Dendritic cell treated with granulocyte-macrophage colony-stimulating factor and Interleukin-4, amounts not matched to agents 40 ng/mL and 50 ng/mL, for 4 days (primary cell): ENCODE measurements around the gene PJA1.

Experiments
- H3K27ac Mint-ChIP-seq: one replicate; pipeline ENCODE4 v1.8.0; 2022; ENCODE audit warnings: mild to moderate bottlenecking, mixed read lengths
- H3K27me3 Mint-ChIP-seq: one replicate; pipeline ENCODE4 v1.8.0; 2022; ENCODE audit warnings: mild to moderate bottlenecking, mixed read lengths
- H3K36me3 Mint-ChIP-seq: one replicate; pipeline ENCODE4 v1.8.0; 2022; ENCODE audit warnings: low read depth, mixed read lengths
- H3K4me1 Mint-ChIP-seq: one replicate; pipeline ENCODE4 v1.8.0; 2022; ENCODE audit warnings: low read depth, mixed read lengths
- H3K4me3 Mint-ChIP-seq: one replicate; pipeline ENCODE4 v1.8.0; 2022; ENCODE audit warnings: mild to moderate bottlenecking, moderate library complexity, mixed read lengths
- H3K9me3 Mint-ChIP-seq: one replicate; pipeline ENCODE4 v1.8.0; 2022; ENCODE audit warnings: mixed read lengths
- intact Hi-C: fragments of 100-400 bp; cut with micrococcal nuclease; formaldehyde crosslinking; loops from one replicate; pipeline ENCODE4 v1.15.0; 2022

The PJA1 gene

DNA sequence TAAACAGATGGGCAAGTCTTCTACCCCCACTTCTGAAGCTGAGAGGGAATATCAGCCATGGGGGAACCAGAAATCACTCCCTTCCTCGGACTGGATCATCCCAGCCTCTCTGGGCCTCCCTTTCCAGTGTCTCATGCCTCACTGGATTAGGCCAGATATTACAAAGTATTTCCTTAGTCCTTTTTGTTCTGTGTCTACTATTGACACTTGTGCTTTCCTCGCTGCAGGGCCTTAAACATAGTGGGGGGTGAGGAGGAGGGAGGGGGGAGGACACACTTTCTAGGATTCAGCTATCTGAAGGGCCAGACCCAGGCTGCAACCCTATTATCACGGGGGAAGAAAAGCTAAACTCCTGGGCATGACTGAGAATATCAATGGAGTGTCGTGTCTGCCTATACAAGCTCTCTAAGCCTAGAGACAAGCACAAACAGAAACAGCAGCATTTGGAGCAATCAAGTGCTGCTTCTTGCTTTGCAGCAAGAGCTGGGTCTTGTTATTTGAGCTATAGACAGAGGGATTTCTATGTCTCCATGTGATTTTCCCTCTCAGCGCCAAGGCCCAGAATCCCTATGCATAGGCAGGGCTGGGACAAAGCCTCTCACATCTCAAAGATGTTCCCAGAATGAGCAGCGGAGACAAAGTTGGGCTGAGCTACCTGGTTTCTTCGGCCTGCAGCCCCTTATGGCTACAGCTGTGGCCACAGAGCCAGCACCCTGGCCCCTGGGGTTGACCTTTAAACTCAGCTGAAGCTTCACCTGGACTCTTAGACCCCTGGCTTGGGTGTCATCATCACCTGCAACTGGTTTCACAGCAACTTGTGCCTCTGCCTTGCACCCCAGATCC lies 20.2 kb downstream of the PJA1 start:
- Mint-ChIP-seq H3K27ac (no peak overlapping the region), H3K27me3 (peaks cover 11% of the 10 kb centered on the region), H3K4me1 (no peaks in the 10 kb centered on the region), H3K9me3 (no peaks in the 10 kb centered on the region), H3K36me3 (no peaks in the 10 kb centered on the region), H3K4me3 (no peak overlapping the region)
- intact Hi-C loops: no loop called here

DNA sequence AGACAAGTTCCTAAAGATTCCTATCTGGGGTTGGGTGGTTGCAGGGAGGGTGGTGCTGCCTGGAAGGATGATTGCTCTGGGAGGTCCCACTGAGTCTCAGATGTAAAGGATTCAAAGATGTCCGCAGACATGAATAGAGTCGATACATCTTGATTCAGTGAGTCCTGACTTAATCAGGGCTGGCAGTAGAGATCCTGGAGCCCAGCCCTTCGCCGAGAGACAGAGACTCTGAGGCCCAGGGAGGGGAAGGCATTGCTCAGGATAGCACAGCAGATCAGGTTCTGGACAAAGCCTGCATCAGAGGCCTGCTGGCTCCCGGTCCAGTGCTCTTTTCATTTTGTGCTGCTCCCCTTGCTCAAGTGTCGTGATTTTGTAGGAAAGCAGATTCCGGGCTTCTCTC lies 21.7 kb downstream of the PJA1 start:
- no peak overlapping the region for H3K4me3 Mint-ChIP-seq
- H3K9me3 Mint-ChIP-seq: no peaks in the 10 kb centered on the region
- no peaks in the 10 kb centered on the region for H3K4me1 Mint-ChIP-seq
- peaks cover 7% of the 10 kb centered on the region for H3K27me3 Mint-ChIP-seq
- no peak overlapping the region for H3K27ac Mint-ChIP-seq
- intact Hi-C loops: no loop called here
- no peaks in the 10 kb centered on the region for H3K36me3 Mint-ChIP-seq

DNA sequence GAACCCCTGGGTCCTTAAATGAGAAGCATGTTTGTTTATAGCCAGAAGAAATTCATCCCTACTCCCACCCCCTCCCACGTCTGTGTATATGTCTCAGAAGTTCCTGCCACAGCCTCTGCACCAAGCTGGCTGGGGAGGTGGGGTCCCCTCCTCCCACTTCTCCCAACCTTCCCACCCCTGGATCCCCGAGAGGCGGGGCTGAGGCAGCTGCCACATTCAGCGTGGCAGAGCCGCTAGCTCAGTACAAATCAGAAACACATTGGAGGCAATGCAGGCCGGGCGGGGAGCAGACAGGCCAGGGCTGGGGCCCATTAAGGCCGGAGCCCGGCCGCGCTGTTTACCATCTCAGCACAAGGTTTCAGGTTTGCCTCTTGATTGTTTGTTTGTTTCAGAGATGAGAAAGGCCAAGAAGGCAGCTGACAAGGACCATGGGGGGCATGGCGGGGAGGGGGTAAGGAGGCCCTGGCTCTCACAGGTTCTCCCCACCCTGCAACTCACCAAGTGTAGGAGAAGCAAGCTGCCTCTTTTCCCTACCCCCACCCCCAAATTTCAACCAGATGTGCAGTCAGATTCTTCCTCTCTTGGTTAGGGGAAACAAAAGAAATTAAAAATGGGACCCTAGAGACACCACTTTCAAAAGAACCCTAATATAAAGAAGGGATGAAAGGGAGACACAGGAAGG lies 22.3 kb downstream of the PJA1 start:
- no peaks in the 10 kb centered on the region for H3K36me3 Mint-ChIP-seq
- intact Hi-C loops: no loop called here
- H3K9me3 Mint-ChIP-seq: no peaks in the 10 kb centered on the region
- H3K4me3 Mint-ChIP-seq: no peak overlapping the region
- H3K4me1 Mint-ChIP-seq: no peaks in the 10 kb centered on the region
- H3K27ac Mint-ChIP-seq: no peak overlapping the region
- peaks cover 9% of the 10 kb centered on the region for H3K27me3 Mint-ChIP-seq

DNA sequence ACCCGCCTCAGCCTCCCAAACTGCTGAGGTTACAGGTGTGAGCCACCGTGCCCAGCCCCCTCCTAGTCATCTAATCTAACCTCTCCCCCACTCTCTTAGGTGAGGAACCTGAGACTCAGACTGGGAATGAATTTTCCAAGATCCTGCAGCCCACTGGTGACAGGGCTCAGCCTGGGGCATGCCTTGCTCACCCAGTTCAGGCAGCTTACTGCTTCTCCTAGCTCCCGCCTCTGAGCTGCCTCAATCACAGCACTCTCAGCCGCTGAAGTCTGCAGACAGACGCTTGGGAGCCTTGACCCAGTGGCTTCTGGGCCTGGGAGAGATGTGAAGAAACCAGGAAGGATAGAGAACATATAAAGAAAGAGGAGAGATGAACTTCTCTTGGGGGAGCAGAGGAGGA lies 24.4 kb downstream of the PJA1 start:
- intact Hi-C loops: no loop called here
- H3K36me3 Mint-ChIP-seq: no peaks in the 10 kb centered on the region
- no peaks in the 10 kb centered on the region for H3K4me1 Mint-ChIP-seq
- no peak overlapping the region for H3K27ac Mint-ChIP-seq
- no peak overlapping the region for H3K4me3 Mint-ChIP-seq
- no peaks in the 10 kb centered on the region for H3K9me3 Mint-ChIP-seq
- peaks cover 26% of the 10 kb centered on the region for H3K27me3 Mint-ChIP-seq

DNA sequence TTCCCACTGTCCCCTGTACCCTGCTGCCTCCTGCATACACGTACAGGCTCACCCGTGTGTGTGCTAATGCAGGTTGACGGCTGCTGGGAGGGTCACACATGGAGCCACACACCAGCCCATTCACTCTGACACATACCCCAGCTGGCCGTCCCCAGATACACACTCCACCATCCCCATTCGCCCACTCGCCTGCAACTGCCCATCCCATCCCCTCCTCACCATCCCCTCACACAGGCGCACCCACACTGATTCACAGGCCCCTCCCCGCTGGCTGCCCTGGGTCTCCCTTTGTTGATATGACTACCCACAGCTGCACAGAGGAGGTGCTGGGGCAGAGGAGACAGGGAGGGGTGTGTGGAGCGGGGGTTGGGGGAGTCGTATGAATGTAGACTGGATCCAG lies 25.7 kb downstream of the PJA1 start:
- no peak overlapping the region for H3K27ac Mint-ChIP-seq
- peaks cover 6% of the 10 kb centered on the region for H3K4me1 Mint-ChIP-seq

DNA sequence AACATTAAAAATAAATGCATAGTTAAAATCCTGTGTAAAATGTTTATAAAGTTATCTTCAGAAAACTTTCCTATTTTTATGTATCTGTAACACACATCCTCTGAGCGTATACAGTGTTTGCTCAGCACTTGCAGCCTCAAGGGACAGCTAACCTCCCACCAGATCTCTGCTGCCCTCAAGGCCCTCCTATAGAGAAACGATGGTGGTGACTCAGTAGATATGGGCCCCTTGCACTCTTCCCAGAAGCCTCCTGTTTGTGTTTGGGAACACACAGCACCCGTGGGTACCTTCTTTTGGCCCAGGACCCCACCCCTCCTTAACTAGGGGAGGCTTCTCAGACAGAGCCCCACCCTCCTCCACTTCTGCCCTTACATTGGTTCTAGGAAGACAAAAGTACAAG lies 26.7 kb downstream of the PJA1 start:
- peaks cover 6% of the 10 kb centered on the region for H3K4me1 Mint-ChIP-seq
- intact Hi-C loops: no loop called here
- no peak overlapping the region for H3K27ac Mint-ChIP-seq
- no peaks in the 10 kb centered on the region for H3K36me3 Mint-ChIP-seq
- no peak overlapping the region for H3K4me3 Mint-ChIP-seq
- no peaks in the 10 kb centered on the region for H3K9me3 Mint-ChIP-seq
- peaks cover 34% of the 10 kb centered on the region for H3K27me3 Mint-ChIP-seq

More for the DNA sequence above, 25.7 kb downstream of the PJA1 start:
- intact Hi-C loops: no loop called here
- Mint-ChIP-seq H3K27me3 (peaks cover 28% of the 10 kb centered on the region), H3K9me3 (no peaks in the 10 kb centered on the region), H3K4me3 (no peak overlapping the region), H3K36me3 (no peaks in the 10 kb centered on the region)

DNA sequence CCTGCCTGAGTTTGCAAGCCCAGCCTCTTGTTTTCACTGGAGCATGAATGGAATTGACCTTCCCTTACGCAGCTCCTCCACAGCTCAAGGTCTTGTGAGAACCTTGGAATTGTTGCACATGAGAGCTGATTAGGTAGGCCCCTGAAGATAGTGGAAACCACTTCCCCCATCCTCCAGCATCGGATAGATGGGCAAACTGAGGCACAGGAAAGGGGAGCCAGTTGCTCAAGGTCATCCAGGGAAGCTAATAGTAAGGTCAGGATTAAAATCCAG lies 27.2 kb downstream of the PJA1 start:
- no peak overlapping the region for H3K27ac Mint-ChIP-seq
- H3K27me3 Mint-ChIP-seq: peaks cover 39% of the 10 kb centered on the region

DNA sequence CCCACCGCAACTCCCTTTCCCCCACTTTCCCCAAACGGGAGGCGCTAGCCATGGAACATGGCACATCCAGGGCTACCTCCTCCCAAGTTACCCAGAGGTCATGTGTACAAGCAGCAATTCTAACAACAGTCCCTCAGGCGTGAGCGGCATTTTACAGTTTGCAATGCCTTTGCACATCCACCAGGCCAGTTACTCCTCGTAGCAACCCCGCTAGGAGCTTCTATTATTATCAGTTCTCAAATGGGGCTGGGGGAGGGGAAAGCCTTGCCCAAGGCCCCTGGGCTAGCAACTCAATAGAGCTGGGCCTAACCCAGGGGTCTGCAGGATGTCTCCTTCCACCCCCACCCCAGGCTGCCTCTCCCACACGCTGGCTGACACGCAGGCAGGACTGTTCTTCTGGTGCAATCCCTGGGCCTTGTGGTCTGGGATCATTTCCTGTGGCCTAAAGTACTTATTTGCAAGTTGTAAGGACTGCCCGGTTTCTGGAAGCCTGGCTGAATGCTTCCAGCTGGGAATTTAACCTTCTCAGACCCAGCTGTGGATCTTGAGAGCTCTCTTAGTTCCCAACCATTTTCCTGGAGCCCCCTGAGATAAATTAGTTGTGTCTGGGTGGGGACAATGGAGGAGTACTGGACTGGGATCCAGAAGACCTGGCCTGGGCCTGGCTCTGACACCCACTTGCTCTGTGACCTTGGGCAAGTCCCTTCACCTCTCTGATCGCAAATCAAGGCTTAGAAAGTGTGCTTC lies 27.7 kb downstream of the PJA1 start:
- H3K4me3 Mint-ChIP-seq: no peak overlapping the region
- no peaks in the 10 kb centered on the region for H3K36me3 Mint-ChIP-seq
- H3K9me3 Mint-ChIP-seq: no peaks in the 10 kb centered on the region
- H3K27me3 Mint-ChIP-seq: peaks cover 39% of the 10 kb centered on the region
- intact Hi-C loops: no loop called here
- no peak overlapping the region for H3K27ac Mint-ChIP-seq
- peaks cover 6% of the 10 kb centered on the region for H3K4me1 Mint-ChIP-seq

More for the DNA sequence above, 27.2 kb downstream of the PJA1 start:
- Mint-ChIP-seq H3K9me3 (no peaks in the 10 kb centered on the region), H3K36me3 (no peaks in the 10 kb centered on the region), H3K4me3 (no peak overlapping the region), H3K4me1 (peaks cover 6% of the 10 kb centered on the region)
- intact Hi-C loops: no loop called here

DNA sequence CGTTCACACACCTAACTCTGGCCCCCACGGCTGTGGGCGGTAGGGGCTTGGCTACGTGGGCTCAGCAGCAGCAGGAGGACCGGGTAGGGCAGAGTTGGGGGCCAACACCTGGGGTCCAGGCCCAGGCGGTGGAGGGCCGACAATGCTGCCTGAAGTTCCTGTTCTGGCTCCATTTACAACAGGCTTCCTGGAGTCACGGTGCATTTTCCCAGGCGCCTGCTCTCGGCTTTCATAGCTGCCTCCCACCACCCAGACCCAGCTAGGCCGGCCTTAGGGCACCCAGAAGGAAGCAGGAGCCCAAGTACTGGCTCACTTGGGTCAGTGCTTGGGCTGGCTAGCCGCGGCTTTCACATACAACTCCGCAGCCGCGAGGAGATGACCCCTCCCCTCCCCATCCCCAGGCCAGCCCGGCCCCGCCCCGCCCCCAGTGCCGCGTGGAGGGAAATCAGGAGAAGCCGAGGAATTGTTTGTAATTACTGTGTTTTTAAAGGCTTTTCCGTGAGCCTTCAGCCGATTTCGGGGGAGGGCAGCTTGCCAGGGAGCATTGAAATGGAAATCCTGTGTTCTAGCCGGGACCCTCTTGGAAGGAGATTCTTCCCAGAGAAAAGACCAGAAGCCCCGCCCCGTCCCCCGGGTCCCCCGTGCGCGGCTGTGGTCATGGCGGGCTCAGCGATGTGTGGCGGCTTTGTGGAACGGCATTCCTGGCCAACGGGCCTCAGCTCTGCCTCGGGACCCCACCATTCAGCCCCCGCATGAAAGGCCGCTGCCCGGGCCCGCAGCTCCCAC lies 28.5 kb downstream of the PJA1 start:
- peaks cover 6% of the 10 kb centered on the region for H3K4me1 Mint-ChIP-seq
- no peak overlapping the region for H3K4me3 Mint-ChIP-seq
- H3K36me3 Mint-ChIP-seq: no peaks in the 10 kb centered on the region
- peaks cover 41% of the 10 kb centered on the region for H3K27me3 Mint-ChIP-seq
- no peak overlapping the region for H3K27ac Mint-ChIP-seq
- H3K9me3 Mint-ChIP-seq: no peaks in the 10 kb centered on the region
- intact Hi-C loops: no loop called here

DNA sequence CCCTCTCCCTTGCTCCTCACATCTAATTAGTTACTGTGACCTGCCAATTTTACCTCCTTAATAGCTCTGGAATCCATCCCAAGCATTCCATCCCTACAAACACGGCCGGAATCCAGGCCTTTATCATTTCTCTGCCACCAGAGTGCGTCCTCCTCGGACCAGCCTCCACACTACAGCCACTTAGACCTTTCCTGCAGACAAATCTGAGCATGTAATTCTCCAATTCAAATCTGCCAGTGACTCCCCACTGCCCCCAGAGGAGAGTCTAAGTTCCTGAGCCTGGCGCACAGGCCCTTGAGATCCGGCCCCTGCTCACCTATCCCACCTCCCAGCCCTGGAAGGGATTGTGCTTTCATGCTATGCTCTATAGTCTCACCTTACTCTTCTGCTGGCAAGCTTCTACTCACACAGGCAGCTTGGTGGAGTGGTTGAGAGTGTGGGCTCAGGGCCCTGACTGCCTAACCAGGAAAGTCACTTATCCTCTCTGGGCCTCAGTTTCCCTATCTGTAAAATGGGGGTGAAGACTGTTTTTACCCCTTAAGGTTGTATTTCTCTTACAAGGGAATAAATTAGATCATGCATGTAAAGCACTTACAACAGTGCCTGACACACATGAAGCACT lies 31.2 kb downstream of the PJA1 start:
- H3K27me3 Mint-ChIP-seq: peaks cover 57% of the 10 kb centered on the region
- H3K4me3 Mint-ChIP-seq: no peak overlapping the region
- no peak overlapping the region for H3K27ac Mint-ChIP-seq
- intact Hi-C loops: no loop called here
- H3K36me3 Mint-ChIP-seq: no peaks in the 10 kb centered on the region
- no peaks in the 10 kb centered on the region for H3K9me3 Mint-ChIP-seq
- H3K4me1 Mint-ChIP-seq: peaks cover 6% of the 10 kb centered on the region

DNA sequence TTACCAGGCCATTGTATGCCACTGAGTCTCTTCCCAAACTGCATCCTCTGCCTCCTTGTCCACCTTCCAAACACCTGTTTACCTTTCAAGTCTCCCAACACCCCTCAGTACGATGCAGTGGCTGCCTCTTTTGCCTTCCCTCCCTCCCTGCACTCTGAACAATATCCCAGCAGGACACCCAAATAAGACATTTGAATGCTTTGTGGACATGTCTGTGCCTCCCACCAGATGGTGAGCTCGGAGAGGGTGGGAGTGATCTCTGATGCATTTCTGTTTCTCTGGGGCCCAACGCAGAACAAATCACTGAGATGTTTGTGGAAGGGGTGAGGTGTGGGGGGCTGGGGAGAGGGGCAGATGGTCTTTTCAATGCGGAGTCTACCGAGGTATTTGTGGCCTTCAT lies 33.4 kb downstream of the PJA1 start:
- intact Hi-C loops: no loop called here
- peaks cover 6% of the 10 kb centered on the region for H3K4me1 Mint-ChIP-seq
- H3K4me3 Mint-ChIP-seq: no peak overlapping the region
- no peak overlapping the region for H3K27ac Mint-ChIP-seq
- no peaks in the 10 kb centered on the region for H3K36me3 Mint-ChIP-seq
- peaks cover 58% of the 10 kb centered on the region for H3K27me3 Mint-ChIP-seq
- no peaks in the 10 kb centered on the region for H3K9me3 Mint-ChIP-seq

DNA sequence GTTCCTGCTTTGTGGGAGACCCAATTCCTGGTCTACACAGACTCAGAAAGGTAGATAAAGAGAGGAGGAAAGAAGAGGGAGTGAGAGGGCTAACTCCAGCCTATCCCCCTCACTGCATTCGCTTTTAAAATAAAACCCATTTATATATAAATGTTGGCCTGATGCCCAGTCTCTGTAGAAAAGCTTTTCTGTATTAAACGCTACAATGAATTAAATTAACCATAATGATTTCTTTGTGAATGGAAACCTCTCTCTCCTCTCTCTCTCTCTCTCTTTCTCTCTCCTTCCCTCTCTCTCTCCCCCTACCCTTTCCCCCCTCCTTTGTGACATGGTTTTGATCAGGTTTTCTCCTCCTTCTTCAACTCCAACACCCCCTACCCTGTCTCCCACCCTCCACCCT lies 34.8 kb downstream of the PJA1 start:
- intact Hi-C loops: no loop called here
- Mint-ChIP-seq H3K36me3 (no peaks in the 10 kb centered on the region), H3K4me3 (no peak overlapping the region), H3K9me3 (no peaks in the 10 kb centered on the region), H3K27me3 (peaks cover 51% of the 10 kb centered on the region), H3K27ac (no peak overlapping the region), H3K4me1 (peaks cover 5% of the 10 kb centered on the region)

DNA sequence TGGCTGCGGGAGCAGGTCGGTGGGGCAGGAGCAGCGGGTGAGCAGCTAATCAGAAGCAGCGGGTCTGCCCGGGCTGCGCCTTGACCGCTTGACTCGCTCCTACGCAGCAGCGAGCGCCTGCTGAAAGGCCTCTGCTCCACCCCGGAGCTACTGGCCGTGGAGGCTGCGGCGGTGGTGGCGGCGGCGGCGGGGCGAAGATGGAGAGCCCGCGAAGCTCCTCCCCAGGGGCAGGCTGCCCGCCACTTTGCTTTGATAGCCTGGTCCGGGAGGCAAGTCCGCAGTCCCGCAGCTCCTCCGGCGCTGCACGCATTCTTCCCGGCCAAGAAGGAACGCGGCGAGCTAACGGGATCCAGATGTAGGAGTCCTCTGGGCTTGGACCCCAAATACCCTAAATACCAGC lies 36.7 kb downstream of the PJA1 start:
- no peaks in the 10 kb centered on the region for H3K4me1 Mint-ChIP-seq
- H3K27ac Mint-ChIP-seq: no peak overlapping the region
- intact Hi-C loops: no loop called here
- peaks cover 43% of the 10 kb centered on the region for H3K27me3 Mint-ChIP-seq
- H3K36me3 Mint-ChIP-seq: no peaks in the 10 kb centered on the region
- no peak overlapping the region for H3K4me3 Mint-ChIP-seq
- H3K9me3 Mint-ChIP-seq: no peaks in the 10 kb centered on the region
